ENCODE results near the gene KRTAP5-1. TPM values are rescaled to one million over a fixed set of nuclear protein-coding genes. Genes with fewer than 3 reads are reported as not detected.

The KRTAP5-1 gene
- polyA plus RNA-seq, 3 donors, result not detected

DNA sequence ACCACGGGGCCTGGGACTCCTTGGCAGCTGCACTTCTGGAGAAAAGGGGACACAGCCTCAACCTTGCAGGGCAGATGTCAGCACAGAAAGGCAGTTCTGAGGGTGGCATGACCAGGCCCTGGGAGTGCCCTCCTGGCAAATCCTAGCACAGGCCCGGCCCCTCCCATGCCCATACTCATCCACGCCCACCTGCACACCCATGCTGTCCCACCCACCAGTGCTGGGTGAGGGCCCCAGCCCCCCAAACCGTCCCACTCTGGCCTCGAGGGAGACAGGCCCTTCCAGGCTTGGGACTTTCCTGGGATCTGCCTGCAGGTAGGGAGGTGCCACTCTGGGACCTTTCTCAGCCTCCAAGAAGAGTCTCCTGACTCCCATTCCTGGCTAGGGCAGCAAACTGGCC, 23.1 kb downstream of the KRTAP5-1 start:
- TF ChIP-seq, protein P1, sequence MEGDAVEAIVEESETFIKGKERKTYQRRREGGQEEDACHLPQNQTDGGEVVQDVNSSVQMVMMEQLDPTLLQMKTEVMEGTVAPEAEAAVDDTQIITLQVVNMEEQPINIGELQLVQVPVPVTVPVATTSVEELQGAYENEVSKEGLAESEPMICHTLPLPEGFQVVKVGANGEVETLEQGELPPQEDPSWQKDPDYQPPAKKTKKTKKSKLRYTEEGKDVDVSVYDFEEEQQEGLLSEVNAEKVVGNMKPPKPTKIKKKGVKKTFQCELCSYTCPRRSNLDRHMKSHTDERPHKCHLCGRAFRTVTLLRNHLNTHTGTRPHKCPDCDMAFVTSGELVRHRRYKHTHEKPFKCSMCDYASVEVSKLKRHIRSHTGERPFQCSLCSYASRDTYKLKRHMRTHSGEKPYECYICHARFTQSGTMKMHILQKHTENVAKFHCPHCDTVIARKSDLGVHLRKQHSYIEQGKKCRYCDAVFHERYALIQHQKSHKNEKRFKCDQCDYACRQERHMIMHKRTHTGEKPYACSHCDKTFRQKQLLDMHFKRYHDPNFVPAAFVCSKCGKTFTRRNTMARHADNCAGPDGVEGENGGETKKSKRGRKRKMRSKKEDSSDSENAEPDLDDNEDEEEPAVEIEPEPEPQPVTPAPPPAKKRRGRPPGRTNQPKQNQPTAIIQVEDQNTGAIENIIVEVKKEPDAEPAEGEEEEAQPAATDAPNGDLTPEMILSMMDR (IDR thresholded peaks at IDR 0.05), result no peak
- no peaks in the 10 kb centered on the region for H3K9me3 ChIP-seq (replicated peaks in 1 of 2; ENCODE audit: control insufficient read depth in 1 of 2, insufficient read depth in 1 of 2, low read length in 2 of 2)
- Mint-ChIP-seq H3K9me3 (peaks cover 0 to 3% (median 0%) of the 10 kb centered on the region in 7 donors), H3K4me1 (no peaks in the 10 kb centered on the region), H3K36me3 (no peaks in the 10 kb centered on the region), H3K4me3 (no peak overlapping the region), H3K27me3 (ENCODE audit: low read depth in 3 of 3) (peaks cover 15 to 50% (median 25%) of the 10 kb centered on the region in 3 donors), H3K27ac (no peak overlapping the region)
- peaks cover 0 to 16% of the 10 kb centered on the region in 2 donors for H3K27me3 ChIP-seq (ENCODE audit: control insufficient read depth in 2 of 2, insufficient read depth in 2 of 2, low read length in 2 of 2)
- intact Hi-C loops (cut with micrococcal nuclease), result no loop called here
- no peak for DNase-seq
- 92% methylated on average over 4 of the region's 5 CpGs for WGBS (ENCODE audit: insufficient coverage)
- no peak overlapping the region for H3K4me2 ChIP-seq (replicated peaks; ENCODE audit: extremely low read depth, low read length, poor library complexity, severe bottlenecking)
- H3K4me1 ChIP-seq (ENCODE audit: control insufficient read depth in 1 of 2, insufficient read depth in 2 of 2, low read length in 2 of 2), result no peaks in the 10 kb centered on the region
- H2AFZ ChIP-seq (ENCODE audit: insufficient read depth, low read depth, low read length, poor library complexity, severe bottlenecking), result no peak overlapping the region
- no peaks in the 10 kb centered on the region for H3K79me2 ChIP-seq (ENCODE audit: insufficient read depth, low read length)
- no peak overlapping the region for H3K9ac ChIP-seq (ENCODE audit: insufficient read depth, low read length, poor library complexity, severe bottlenecking)
- H3K4me3 ChIP-seq (replicated peaks in 1 of 3; ENCODE audit: low read depth in 2 of 3, low read length in 3 of 3), result no peak overlapping the region
- H3K27ac ChIP-seq (ENCODE audit: low read depth in 1 of 2, low read length in 2 of 2), result no peak overlapping the region
- H4K20me1 ChIP-seq (ENCODE audit: insufficient read depth, low read length), result no peaks in the 10 kb centered on the region
- H3K36me3 ChIP-seq (replicated peaks in 1 of 2; ENCODE audit: control insufficient read depth in 1 of 2, insufficient read depth in 2 of 2, low read length in 2 of 2), result no peaks in the 10 kb centered on the region

DNA sequence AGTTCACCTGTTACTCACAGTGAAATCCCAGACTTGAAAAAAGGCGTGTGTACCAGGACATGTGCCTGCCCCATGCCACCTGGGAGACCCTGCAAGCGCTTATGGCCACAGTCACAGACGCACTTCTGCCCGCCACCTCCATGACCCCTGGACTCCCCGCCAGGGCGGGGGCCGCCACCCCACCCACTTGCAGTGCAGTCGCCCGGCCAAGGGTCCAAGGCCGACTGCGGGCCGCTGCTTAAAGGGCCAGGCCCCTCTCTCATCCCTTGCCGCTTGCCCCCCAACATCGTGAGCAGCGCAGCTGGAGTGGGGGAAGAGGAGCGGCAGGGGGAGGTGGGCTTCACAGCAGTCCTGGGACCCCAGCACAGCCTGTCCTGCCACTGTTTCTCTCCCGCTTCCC, 23.8 kb downstream of the KRTAP5-1 start:
- H3K79me2 ChIP-seq (ENCODE audit: insufficient read depth, low read length), result no peaks in the 10 kb centered on the region
- H3K36me3 Mint-ChIP-seq, result no peaks in the 10 kb centered on the region
- H3K9ac ChIP-seq (ENCODE audit: insufficient read depth, low read length, poor library complexity, severe bottlenecking), result no peak overlapping the region
- no peak for DNase-seq
- peaks cover 0 to 3% (median 0%) of the 10 kb centered on the region in 7 donors for H3K9me3 Mint-ChIP-seq
- no peaks in the 10 kb centered on the region for H3K4me1 ChIP-seq (ENCODE audit: control insufficient read depth in 1 of 2, insufficient read depth in 2 of 2, low read length in 2 of 2)
- H3K4me3 ChIP-seq (replicated peaks in 1 of 3; ENCODE audit: low read depth in 2 of 3, low read length in 3 of 3), result no peak overlapping the region
- TF ChIP-seq, protein P1 (IDR thresholded peaks at IDR 0.05), result no peak
- H3K4me2 ChIP-seq (replicated peaks; ENCODE audit: extremely low read depth, low read length, poor library complexity, severe bottlenecking), result no peak overlapping the region
- H3K4me1 Mint-ChIP-seq, result no peaks in the 10 kb centered on the region
- H3K36me3 ChIP-seq (replicated peaks in 1 of 2; ENCODE audit: control insufficient read depth in 1 of 2, insufficient read depth in 2 of 2, low read length in 2 of 2), result no peaks in the 10 kb centered on the region
- H3K27me3 Mint-ChIP-seq (ENCODE audit: low read depth in 3 of 3), result peaks cover 15 to 48% (median 26%) of the 10 kb centered on the region in 3 donors
- H3K27ac Mint-ChIP-seq, result no peak overlapping the region
- no peak overlapping the region for H3K27ac ChIP-seq (ENCODE audit: low read depth in 1 of 2, low read length in 2 of 2)
- intact Hi-C loops (cut with micrococcal nuclease), result no loop called here
- H2AFZ ChIP-seq (ENCODE audit: insufficient read depth, low read depth, low read length, poor library complexity, severe bottlenecking), result no peak overlapping the region
- no peaks in the 10 kb centered on the region for H4K20me1 ChIP-seq (ENCODE audit: insufficient read depth, low read length)
- H3K27me3 ChIP-seq (ENCODE audit: control insufficient read depth in 2 of 2, insufficient read depth in 2 of 2, low read length in 2 of 2), result peaks cover 0 to 14% of the 10 kb centered on the region in 2 donors
- 98% methylated on average over 9 of the region's 17 CpGs for WGBS (ENCODE audit: insufficient coverage)
- no peaks in the 10 kb centered on the region for H3K9me3 ChIP-seq (replicated peaks in 1 of 2; ENCODE audit: control insufficient read depth in 1 of 2, insufficient read depth in 1 of 2, low read length in 2 of 2)
- H3K4me3 Mint-ChIP-seq, result no peak overlapping the region

Data from CD14-positive monocyte (primary cell).